Gastroesophageal sphincter (tissue), 3 donors: ENCODE data around the gene ZNF345.

Source experiments
- EP300 ChIP-seq: sonication (generic); formaldehyde crosslinking; IDR thresholded peaks from one replicate; pipeline ENCODE4 v1.6.1; 2017; ENCODE audit warnings: antibody characterized with exemption, mild to moderate bottlenecking
- POLR2A ChIP-seq, 2 donors: fragments of 450-650 bp; IDR thresholded peaks; one replicate each; pipeline ENCODE4 v1.6.1; 2017; ENCODE audit warnings: antibody characterized with exemption in 2 of 2, mild to moderate bottlenecking in 2 of 2, moderate library complexity in 1 of 2
- POLR2AphosphoS5 ChIP-seq: sonication (generic); formaldehyde crosslinking; IDR thresholded peaks from one replicate; pipeline ENCODE4 v1.6.1; 2017; ENCODE audit warnings: antibody characterized with exemption
- TF ChIP-seq, protein P1 (sequence below), 4 experiments: fragments of 200-600 bp in 2 of 4; fragments of 450-650 bp in 2 of 4; sonication (generic) in 1 of 4; IDR thresholded peaks; one replicate each; pipeline ENCODE4 v1.5.1; 2017 to 2019; ENCODE audit warnings: antibody characterized with exemption in 4 of 4, mild to moderate bottlenecking in 2 of 4, moderate library complexity in 2 of 4

DNA sequence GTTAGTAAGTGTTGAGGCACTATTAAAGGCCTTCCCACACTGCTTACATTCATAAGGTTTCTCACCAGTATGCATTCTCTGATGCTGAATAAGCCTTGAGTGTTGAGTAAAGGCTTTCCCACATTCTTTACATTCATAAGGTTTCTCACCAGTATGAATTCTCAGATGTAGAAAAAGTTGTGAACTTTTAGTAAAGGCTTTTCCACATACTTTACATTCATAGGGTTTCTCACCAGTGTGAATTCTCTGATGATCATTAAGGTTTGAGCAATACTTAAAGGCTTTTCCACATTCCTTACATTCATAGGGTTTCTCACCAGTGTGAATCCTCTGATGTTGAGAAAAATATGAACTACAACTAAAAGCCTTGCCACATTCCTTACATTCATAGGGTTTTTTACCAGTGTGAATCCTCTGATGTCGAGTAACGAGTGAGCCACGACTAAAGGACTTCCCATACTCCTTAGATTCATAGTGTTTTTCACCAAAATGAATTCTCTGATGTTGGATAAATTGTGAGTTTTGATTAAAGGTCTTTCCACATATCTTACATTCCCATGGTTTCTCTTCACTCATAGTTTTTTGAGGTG lies 41.2 kb downstream of the ZNF345 start:
- no peak for TF ChIP-seq POLR2A (IDR thresholded peaks at IDR 0.05)
- TF ChIP-seq, protein P1, sequence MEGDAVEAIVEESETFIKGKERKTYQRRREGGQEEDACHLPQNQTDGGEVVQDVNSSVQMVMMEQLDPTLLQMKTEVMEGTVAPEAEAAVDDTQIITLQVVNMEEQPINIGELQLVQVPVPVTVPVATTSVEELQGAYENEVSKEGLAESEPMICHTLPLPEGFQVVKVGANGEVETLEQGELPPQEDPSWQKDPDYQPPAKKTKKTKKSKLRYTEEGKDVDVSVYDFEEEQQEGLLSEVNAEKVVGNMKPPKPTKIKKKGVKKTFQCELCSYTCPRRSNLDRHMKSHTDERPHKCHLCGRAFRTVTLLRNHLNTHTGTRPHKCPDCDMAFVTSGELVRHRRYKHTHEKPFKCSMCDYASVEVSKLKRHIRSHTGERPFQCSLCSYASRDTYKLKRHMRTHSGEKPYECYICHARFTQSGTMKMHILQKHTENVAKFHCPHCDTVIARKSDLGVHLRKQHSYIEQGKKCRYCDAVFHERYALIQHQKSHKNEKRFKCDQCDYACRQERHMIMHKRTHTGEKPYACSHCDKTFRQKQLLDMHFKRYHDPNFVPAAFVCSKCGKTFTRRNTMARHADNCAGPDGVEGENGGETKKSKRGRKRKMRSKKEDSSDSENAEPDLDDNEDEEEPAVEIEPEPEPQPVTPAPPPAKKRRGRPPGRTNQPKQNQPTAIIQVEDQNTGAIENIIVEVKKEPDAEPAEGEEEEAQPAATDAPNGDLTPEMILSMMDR (IDR thresholded peaks at IDR 0.05), result no peak
- TF ChIP-seq EP300, result no peak
- TF ChIP-seq POLR2AphosphoS5, result no peak
